Keratinocyte (primary cell): Measurements from ENCODE around the gene VPS13D. TPM values are rescaled to one million over a fixed set of nuclear protein-coding genes. Genes with fewer than 3 reads are reported as not detected.
A peak's percentile ranks its signal among the peaks of the same experiment; 100 is the strongest.

Source experiments
- DNase-seq: peaks from one replicate; pipeline ENCODE4 v3.0.0-alpha.2; 2011; ENCODE audit warnings: low read depth, missing footprints, low spot score
- FAIRE-seq: peaks from 2 replicates; lab custom pipeline; 2011; peaks lifted over from hg19 to GRCh38; lab: Jason Lieb, UNC
- H2AFZ ChIP-seq: 2 replicates; pipeline ENCODE4 v1.6.0; 2012; ENCODE audit warnings: low read length, control low read depth, inconsistent platforms; ENCODE audit not compliant: control insufficient read depth
- H3K27ac ChIP-seq: 2 replicates; pipeline ENCODE4 v1.5.1; 2011; ENCODE audit warnings: low read length; ENCODE audit not compliant: control insufficient read depth, insufficient read depth
- H3K27me3 ChIP-seq: 3 replicates; pipeline ENCODE4 v1.6.0; 2011; ENCODE audit warnings: low read length; ENCODE audit not compliant: control insufficient read depth, insufficient read depth; ENCODE audit errors: extremely low read depth
- H3K36me3 ChIP-seq, 2 experiments: 2 replicates in 1 of 2; 3 replicates in 1 of 2; pipeline ENCODE4 v1.5.1; 2011; ENCODE audit warnings: low read length in 2 of 2, mild to moderate bottlenecking in 1 of 2; ENCODE audit not compliant: control insufficient read depth in 2 of 2, insufficient read depth in 2 of 2; ENCODE audit errors: extremely low read depth in 1 of 2
- H3K4me1 ChIP-seq: 3 replicates; pipeline ENCODE4 v1.5.1; 2011; ENCODE audit warnings: low read length; ENCODE audit not compliant: control insufficient read depth, insufficient read depth; ENCODE audit errors: extremely low read depth
- H3K4me2 ChIP-seq: 3 replicates; pipeline ENCODE4 v1.6.0; 2011; ENCODE audit warnings: low read depth, low read length; ENCODE audit not compliant: control insufficient read depth, insufficient read depth; ENCODE audit errors: extremely low read depth
- H3K4me3 ChIP-seq, 3 experiments: fragments of 200-600 bp in 1 of 3; sonication (generic) in 1 of 3; 2 replicates in 2 of 3; 3 replicates in 1 of 3; pipeline ENCODE4 v1.5.1; 2011 to 2016; ENCODE audit warnings: low read length in 3 of 3, mild to moderate bottlenecking in 3 of 3, control low read depth in 2 of 3, inconsistent platforms in 1 of 3, low read depth in 1 of 3, mixed read lengths in 1 of 3, mixed run types in 1 of 3, moderate library complexity in 1 of 3; ENCODE audit not compliant: control insufficient read depth in 2 of 3, insufficient read depth in 2 of 3; ENCODE audit errors: extremely low read depth in 1 of 3
- H3K79me2 ChIP-seq: 2 replicates; pipeline ENCODE4 v1.6.0; 2012; ENCODE audit warnings: low read length; ENCODE audit not compliant: control insufficient read depth, insufficient read depth
- H3K9ac ChIP-seq: 3 replicates; pipeline ENCODE4 v1.6.0; 2011; ENCODE audit warnings: low read length; ENCODE audit not compliant: control insufficient read depth, insufficient read depth; ENCODE audit errors: extremely low read depth
- H3K9me1 ChIP-seq: 3 replicates; pipeline ENCODE4 v1.6.0; 2011; ENCODE audit warnings: low read length; ENCODE audit not compliant: control insufficient read depth, insufficient read depth; ENCODE audit errors: extremely low read depth
- H3K9me3 ChIP-seq: 2 replicates; pipeline ENCODE4 v1.5.1; 2012; ENCODE audit warnings: low read depth, low read length; ENCODE audit not compliant: control insufficient read depth
- H4K20me1 ChIP-seq: 3 replicates; pipeline ENCODE4 v1.6.0; 2011; ENCODE audit warnings: low read length; ENCODE audit not compliant: control insufficient read depth, insufficient read depth; ENCODE audit errors: extremely low read depth
- CTCF ChIP-seq, 3 experiments: IDR thresholded peaks in 1 of 3; conservative IDR thresholded peaks in 1 of 3; optimal IDR thresholded peaks in 1 of 3; 2 replicates in 2 of 3; 3 replicates in 1 of 3; pipeline versions ENCODE3 to v1.5.1; 2011; ENCODE audit warnings: low read length in 3 of 3, mild to moderate bottlenecking in 3 of 3, moderate library complexity in 2 of 3, control low read depth in 1 of 3, inconsistent platforms in 1 of 3; ENCODE audit not compliant: insufficient read depth in 2 of 3; ENCODE audit errors: extremely low read depth in 1 of 3
- EZH2 ChIP-seq: IDR thresholded peaks from one replicate; pipeline ENCODE4 v1.6.1; 2012; ENCODE audit warnings: inconsistent platforms, mild to moderate bottlenecking, low read length, moderate library complexity
- dilution Hi-C: fragments of 300-500 bp; cut with MboI; formaldehyde crosslinking; loops from one replicate; pipeline ENCODE4 v1.7.0; 2020; ENCODE audit warnings: low sequenced_read_pairs; ENCODE audit not compliant: extremely low pct_ligation_motif_present
- polyA plus RNA-seq, 5 experiments: library from polyadenylated mRNA; depleted of rRNA in 3 of 5; stranded (reverse) in 3 of 5; stranded (forward) in 1 of 5; unstranded in 1 of 5; fragments of >200 nt; gene quantifications; 1 replicate in 1 of 5; 2 replicates in 3 of 5; 3 replicates in 1 of 5; pipeline versions ENCODE4 v1.2.1 to v1.2.3, GENCODE V29; 2011 to 2012; ENCODE audit warnings: missing spikeins in 2 of 5, low read depth in 1 of 5, low replicate concordance in 1 of 5

VPS13D gene
- polyA plus RNA-seq, 1 donor (not counting 4 experiments of a cell fraction or from before 2014, with no cell fraction given) = 19.0 TPM

GRCh38 chr1:12479311-12479710 lies 249.5 kb downstream of the VPS13D start:
- H3K9me3 ChIP-seq = no peaks in the 10 kb centered on the region
- no peak for TF ChIP-seq EZH2
- no peaks in the 10 kb centered on the region for H3K79me2 ChIP-seq
- DNase-seq = no peak
- H3K4me2 ChIP-seq = no peak overlapping the region
- H3K36me3 ChIP-seq = peaks cover 2 to 17% of the 10 kb centered on the region in 2 experiments
- H3K4me1 ChIP-seq = peaks cover 44% of the 10 kb centered on the region
- FAIRE-seq = no peak
- H2AFZ ChIP-seq = no peak overlapping the region
- no peak overlapping the region for H3K4me3 ChIP-seq
- no peak overlapping the region for H3K9ac ChIP-seq
- H4K20me1 ChIP-seq = no peaks in the 10 kb centered on the region
- dilution Hi-C loops = no loop called here
- peaks cover 2% of the 10 kb centered on the region for H3K9me1 ChIP-seq
- no peak overlapping the region for H3K27ac ChIP-seq
- no peaks in the 10 kb centered on the region for H3K27me3 ChIP-seq

- H3K4me2 ChIP-seq = no peak overlapping the region
- H3K9me3 ChIP-seq = no peaks in the 10 kb centered on the region
- H3K4me3 ChIP-seq = no peak overlapping the region
- no peak overlapping the region for H3K9ac ChIP-seq
- peaks cover 2% of the 10 kb centered on the region for H3K9me1 ChIP-seq
- no peaks in the 10 kb centered on the region for H4K20me1 ChIP-seq
- dilution Hi-C loops = no loop called here
- DNase-seq (no peak), FAIRE-seq (no peak)
- TF ChIP-seq CTCF (optimal IDR thresholded peaks at IDR 0.05 in 1 of 3, IDR thresholded peaks at IDR 0.05 in 1 of 3, conservative IDR thresholded peaks at IDR 0.05 in 1 of 3; ENCODE audit: extremely low read depth in 1 of 3, insufficient read depth in 2 of 3, low read length in 3 of 3) = no peak
- no peak for TF ChIP-seq EZH2
- H3K4me1 ChIP-seq = peaks cover 44% of the 10 kb centered on the region
- no peaks in the 10 kb centered on the region for H3K79me2 ChIP-seq
- no peak overlapping the region for H2AFZ ChIP-seq
- peak overlapping the region; percentile 8 for H3K27ac ChIP-seq
- H3K27me3 ChIP-seq = no peaks in the 10 kb centered on the region
- H3K36me3 ChIP-seq = peaks cover 2 to 20% of the 10 kb centered on the region in 2 experiments
Measured at GRCh38 chr1:12480041-12480440, 250.2 kb downstream of the VPS13D start.

GRCh38 chr1:12480748-12481362 lies 251.0 kb downstream of the VPS13D start:
- Histone ChIP-seq H3K4me3 (no peak overlapping the region), H3K27ac (peak overlapping the region; percentile 8), H3K4me2 (no peak overlapping the region), H2AFZ (no peak overlapping the region), H3K36me3 (peaks cover 2 to 20% of the 10 kb centered on the region in 2 experiments), H3K27me3 (no peaks in the 10 kb centered on the region), H3K9ac (no peak overlapping the region), H3K79me2 (no peaks in the 10 kb centered on the region), H4K20me1 (no peaks in the 10 kb centered on the region), H3K4me1 (peaks cover 44% of the 10 kb centered on the region), H3K9me1 (peaks cover 2% of the 10 kb centered on the region), H3K9me3 (no peaks in the 10 kb centered on the region)
- peak; percentile 79 for DNase-seq
- FAIRE-seq = peak; percentile 99
- dilution Hi-C loops = no loop called here
- TF ChIP-seq EZH2 (no peak), CTCF (optimal IDR thresholded peaks at IDR 0.05 in 1 of 3, IDR thresholded peaks at IDR 0.05 in 1 of 3, conservative IDR thresholded peaks at IDR 0.05 in 1 of 3; ENCODE audit: extremely low read depth in 1 of 3, insufficient read depth in 2 of 3, low read length in 3 of 3) (no peak)
